A549 (cell line): ENCODE measurements around the gene INPP5A. TPM values are rescaled to one million over a fixed set of nuclear protein-coding genes. Genes with fewer than 3 reads are reported as not detected.

ENCODE experiments used
- ATAC-seq, 2 experiments: fragments of 200-7000 bp in 1 of 2; fragments of >200 bp in 1 of 2; cut with Nextera tagmentation in 1 of 2; cut with Tn5 transposase in 1 of 2; 3 replicates each; pipeline versions ENCODE4 v1.8.0 to v1.9.1; 2018 to 2020; ENCODE audit warnings: mild to moderate bottlenecking in 1 of 2, moderate library complexity in 1 of 2
- CTCF ChIA-PET: fragments of 300-600 bp; sonication (Branson Sonifier 250); formaldehyde crosslinking; extraction: SDS; loops from one replicate; lab custom pipeline; 2021; ENCODE audit warnings: antibody characterized with exemption, inconsistent platforms; lab: Yijun Ruan, JAX
- POLR2A ChIA-PET: fragments of 350-600 bp; formaldehyde crosslinking; extraction: SDS; loops from one replicate; lab custom pipeline; 2021; ENCODE audit warnings: antibody characterized with exemption, inconsistent platforms; lab: Yijun Ruan, JAX
- DNase-seq, 2 experiments: peaks; one replicate each; pipeline versions ENCODE4 v3.0.0 to v3.0.0-alpha.2; 2011 to 2016; ENCODE audit warnings: low read depth in 1 of 2, low spot score in 1 of 2
- FAIRE-seq: peaks from 2 replicates; lab custom pipeline; 2011; peaks lifted over from hg19 to GRCh38; lab: Jason Lieb, UNC
- H3K27ac ChIP-seq, 2 experiments: fragments of >200 bp; sonication (Bioruptor Twin); formaldehyde crosslinking; 3 replicates each; pipeline ENCODE4 v1.5.1; 2016 to 2017
- H3K4me1 ChIP-seq: fragments of >200 bp; sonication (Bioruptor Twin); formaldehyde crosslinking; 3 replicates; pipeline ENCODE4 v1.6.1; 2016
- H3K4me2 ChIP-seq: fragments of >200 bp; sonication (Bioruptor Twin); formaldehyde crosslinking; 3 replicates; pipeline ENCODE4 v1.6.1; 2016
- H3K4me3 ChIP-seq: fragments of >200 bp; sonication (Bioruptor Twin); formaldehyde crosslinking; 3 replicates; pipeline ENCODE4 v1.5.1; 2016
- H3K9me3 ChIP-seq: fragments of >200 bp; sonication (Bioruptor Twin); formaldehyde crosslinking; 3 replicates; pipeline ENCODE4 v1.6.1; 2016
- ATOH8 ChIP-seq: fragments of 250-450 bp; sonication (Bioruptor Pico); IDR thresholded peaks from 2 replicates; pipeline ENCODE4 v1.5.0; 2020; ENCODE audit warnings: low read depth, mild to moderate bottlenecking, moderate library complexity
- BCL3 ChIP-seq: fragments of >200 bp; sonication (Bioruptor Twin); formaldehyde crosslinking; IDR thresholded peaks from 3 replicates; pipeline ENCODE4 v1.6.1; 2016
- CBX8 ChIP-seq: fragments of 200-600 bp; sonication (generic); IDR thresholded peaks from 2 replicates; pipeline ENCODE4 v1.6.1; 2016
- CHD2 ChIP-seq: fragments of 150-350 bp; IDR thresholded peaks from 2 replicates; pipeline ENCODE4 v1.6.1; 2014; ENCODE audit warnings: low read length; ENCODE audit not compliant: partially characterized antibody
- CHD4 ChIP-seq: fragments of 200-600 bp; sonication (generic); IDR thresholded peaks from 2 replicates; pipeline ENCODE4 v1.6.1; 2016; ENCODE audit warnings: antibody characterized with exemption, mild to moderate bottlenecking, borderline replicate concordance
- CTCF ChIP-seq: fragments of >200 bp; sonication (Bioruptor Twin); formaldehyde crosslinking; IDR thresholded peaks from 3 replicates; pipeline ENCODE4 v1.5.1; 2016
- EHF ChIP-seq: fragments of 250-450 bp; sonication (Bioruptor Pico); IDR thresholded peaks from 2 replicates; pipeline ENCODE4 v1.5.0; 2020; ENCODE audit warnings: mild to moderate bottlenecking
- EP300 ChIP-seq, 2 experiments: fragments of >200 bp; sonication (Bioruptor Twin); formaldehyde crosslinking; IDR thresholded peaks; 2 replicates in 1 of 2; 3 replicates in 1 of 2; pipeline ENCODE4 v1.6.1; 2016 to 2017
- FOXS1 ChIP-seq: fragments of 250-450 bp; sonication (Bioruptor Pico); IDR thresholded peaks from 2 replicates; pipeline ENCODE4 v1.5.0; 2020; ENCODE audit warnings: mild to moderate bottlenecking, moderate library complexity
- GATA3 ChIP-seq: IDR thresholded peaks from 2 replicates; pipeline ENCODE4 v1.6.1; 2012; ENCODE audit warnings: borderline replicate concordance
- HEYL ChIP-seq: fragments of 250-450 bp; sonication (Bioruptor Pico); IDR thresholded peaks from 2 replicates; pipeline ENCODE4 v1.8.0; 2021; ENCODE audit warnings: mild to moderate bottlenecking, moderate library complexity
- JUNB ChIP-seq: fragments of >200 bp; sonication (Bioruptor Twin); formaldehyde crosslinking; IDR thresholded peaks from 2 replicates; pipeline ENCODE4 v1.6.1; 2016
- NFE2L2 ChIP-seq: fragments of 150-350 bp; conservative IDR thresholded peaks from 2 replicates; pipeline ENCODE4 v1.6.1; 2014; ENCODE audit warnings: low read length
- NPAS2 ChIP-seq: fragments of 250-450 bp; sonication (Bioruptor Pico); IDR thresholded peaks from 2 replicates; pipeline ENCODE4 v1.8.0; 2022; ENCODE audit warnings: mild to moderate bottlenecking, moderate library complexity, borderline replicate concordance
- PBX3 ChIP-seq: IDR thresholded peaks from 2 replicates; pipeline ENCODE4 v1.6.1; 2012
- RARB ChIP-seq: fragments of 250-450 bp; sonication (Bioruptor Pico); IDR thresholded peaks from 2 replicates; pipeline ENCODE4 v1.8.0; 2021; ENCODE audit warnings: mild to moderate bottlenecking, moderate library complexity
- RFX5 ChIP-seq: fragments of 450-650 bp; IDR thresholded peaks from 2 replicates; pipeline ENCODE4 v1.7.1; 2014; ENCODE audit warnings: antibody characterized with exemption, mild to moderate bottlenecking, moderate library complexity
- RNF2 ChIP-seq: fragments of 200-600 bp; sonication (generic); IDR thresholded peaks from 2 replicates; pipeline ENCODE4 v1.6.1; 2016; ENCODE audit warnings: low read depth, mild to moderate bottlenecking, antibody characterized with exemption, moderate library complexity, borderline replicate concordance
- TFCP2L1 ChIP-seq: fragments of 250-450 bp; sonication (Bioruptor Pico); IDR thresholded peaks from 2 replicates; pipeline ENCODE4 v1.5.0; 2021; ENCODE audit warnings: mild to moderate bottlenecking
- TP53 ChIP-seq: fragments of 250-450 bp; sonication (Bioruptor Pico); IDR thresholded peaks from 2 replicates; pipeline ENCODE4 v1.5.0; 2021; ENCODE audit warnings: mild to moderate bottlenecking, moderate library complexity
- USF2 ChIP-seq: fragments of 450-650 bp; IDR thresholded peaks from 2 replicates; pipeline ENCODE4 v1.6.1; 2014; ENCODE audit warnings: antibody characterized with exemption
- ZFP36 ChIP-seq: fragments of 450-650 bp; IDR thresholded peaks from 2 replicates; pipeline ENCODE4 v1.6.1; 2014; ENCODE audit warnings: borderline replicate concordance; ENCODE audit not compliant: partially characterized antibody
- WGBS: methylation state at CpG from one replicate; pipeline ENCODE4 v1.1.6; 2017; ENCODE audit errors: missing lambda C conversion rate; 5-methylcytosine and 5-hydroxymethylcytosine counted together
- polyA plus RNA-seq, 4 experiments: library from polyadenylated mRNA; depleted of rRNA in 3 of 4; stranded (reverse); fragments of >200 nt; fragmentation: RNase III in 1 of 4; extraction: RNeasy Plus Mini Kit Qiagen cat#74134 plus additional on column Dnase treatment in 1 of 4; gene quantifications; 2 replicates in 3 of 4; 3 replicates in 1 of 4; pipeline ENCODE4 v1.2.3, GENCODE V29; 2011 to 2017

The INPP5A gene
- polyA plus RNA-seq, 2 of the 4 experiments (the other 2 are of a cell fraction), result 13.7 to 15.1 TPM

GRCh38 chr10:132640326-132641125 is 102.9 kb downstream of the INPP5A start:
- FAIRE-seq, result no peak
- no peak for TF ChIP-seq TP53 (CRISPR knock-in tag)
- TF ChIP-seq GATA3, result no peak
- no peak for TF ChIP-seq PBX3
- no peak for TF ChIP-seq CHD2
- TF ChIP-seq FOXS1 (CRISPR knock-in tag), result no peak
- TF ChIP-seq CHD4, result no peak
- TF ChIP-seq NPAS2 (CRISPR knock-in tag), result no peak
- CTCF ChIA-PET, result interaction anchor here (1.1 to 7.1 kb wide), 4 partner anchors 14 to 181 kb away, joined by 3 to 134 read pairs (median 14); no protein-coding TSS in a partner anchor
- no peak overlapping the region for H3K4me2 ChIP-seq
- POLR2A ChIA-PET, result no interaction called here
- no peak for DNase-seq
- H3K27ac ChIP-seq, result no peak overlapping the region
- no peak for ATAC-seq
- peaks cover 3% of the 10 kb centered on the region; the same call in 1 of the 3 replicates for H3K4me1 ChIP-seq
- 81% methylated on average over 29 of the region's 29 CpGs for WGBS
- no peak overlapping the region for H3K4me3 ChIP-seq
- H3K9me3 ChIP-seq, result no peaks in the 10 kb centered on the region

GRCh38 chr10:132641401-132641800 is 103.8 kb downstream of the INPP5A start:
- no peak for ATAC-seq
- ChIA-PET CTCF (interaction anchor here (1.1 to 7.1 kb wide), 3 partner anchors 13 to 182 kb away, joined by 4 to 134 read pairs (median 23); no protein-coding TSS in a partner anchor), POLR2A (no interaction called here)
- H3K4me1 ChIP-seq, result peaks cover 3% of the 10 kb centered on the region; the same call in 1 of the 3 replicates
- WGBS, result 73% methylated on average over 8 of the region's 8 CpGs
- TF ChIP-seq USF2 (no peak), TFCP2L1 (CRISPR knock-in tag) (no peak), HEYL (CRISPR knock-in tag) (no peak), NFE2L2 (no peak), RNF2 (no peak), RARB (CRISPR knock-in tag) (no peak), CTCF (no peak), PBX3 (no peak), EHF (CRISPR knock-in tag) (no peak), EP300 (IDR thresholded peaks at IDR 0.05) (no peak), RFX5 (no peak), BCL3 (no peak), ATOH8 (CRISPR knock-in tag) (no peak), JUNB (no peak), FOXS1 (CRISPR knock-in tag) (no peak), ZFP36 (no peak), GATA3 (no peak), CBX8 (no peak)
- no peak overlapping the region for H3K4me3 ChIP-seq
- FAIRE-seq, result no peak
- H3K4me2 ChIP-seq, result no peak overlapping the region
- H3K27ac ChIP-seq, result no peak overlapping the region
- H3K9me3 ChIP-seq, result no peaks in the 10 kb centered on the region
- DNase-seq, result no peak
